Measurements from ENCODE around the gene SOX13. TPM values are rescaled to one million over a fixed set of nuclear protein-coding genes. Genes with fewer than 3 reads are reported as not detected.

The SOX13 gene
- total and polyA plus RNA-seq, 2 of the 4 experiments (the other 2 are of a cell fraction): 0.54 to 3.5 TPM

DNA sequence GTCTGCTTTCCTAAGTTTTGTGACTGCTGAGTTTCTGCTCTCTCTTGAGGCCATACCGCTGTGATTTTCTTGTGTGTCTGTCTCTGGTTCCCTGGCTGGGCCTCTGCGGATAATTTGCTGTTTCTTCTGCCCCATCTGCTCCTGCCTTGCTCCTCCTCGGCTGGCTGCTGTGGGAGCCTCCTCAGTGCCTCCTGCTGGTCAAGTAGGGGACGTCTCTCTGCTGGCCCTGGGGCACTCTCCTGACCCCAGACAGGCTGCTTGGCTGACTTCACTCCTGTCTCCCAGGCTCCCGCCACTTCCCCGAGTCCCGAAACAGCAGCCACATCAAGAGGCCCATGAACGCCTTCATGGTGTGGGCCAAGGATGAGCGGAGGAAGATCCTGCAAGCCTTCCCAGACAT lies 50.5 kb downstream of the SOX13 start:
- Histone ChIP-seq H2BK15ac (ENCODE audit: low read depth, low read length) (no peak overlapping the region), H3K9me1 (ENCODE audit: insufficient read depth, low read length) (no peaks in the 10 kb centered on the region), H4K5ac (ENCODE audit: low read depth, low read length) (no peak overlapping the region), H4K20me1 (ENCODE audit: insufficient read depth, low read length) (no peaks in the 10 kb centered on the region), H3K9ac (ENCODE audit: low read depth, low read length) (no peak overlapping the region), H3K4me3 (ENCODE audit: insufficient read depth, low read depth, low read length) (no peak overlapping the region), H2BK120ac (ENCODE audit: low read depth, low read length) (no peak overlapping the region), H3K27ac (ENCODE audit: insufficient read depth, low read length) (no peak overlapping the region), H2BK5ac (ENCODE audit: low read depth, low read length, poor library complexity, severe bottlenecking) (no peak overlapping the region), H4K91ac (ENCODE audit: insufficient read depth, low read depth, low read length) (no peak overlapping the region), H4K8ac (ENCODE audit: low read depth in 2 of 2, low read length in 2 of 2) (no peak overlapping the region), H3K9me3 (ENCODE audit: control insufficient read depth, insufficient read depth, low read length) (no peaks in the 10 kb centered on the region), H3K27me3 (ENCODE audit: control insufficient read depth, insufficient read depth, low read length) (no peaks in the 10 kb centered on the region), H3K4me2 (ENCODE audit: low read depth, low read length) (no peak overlapping the region), H2AK9ac (replicated peaks; ENCODE audit: low read depth, low read length, poor library complexity) (no peak overlapping the region), H3K4ac (ENCODE audit: low read depth, low read length) (no peak overlapping the region), H3K23ac (ENCODE audit: low read depth, low read length) (no peak overlapping the region), H2AFZ (replicated peaks; ENCODE audit: low read length, poor library complexity) (no peak overlapping the region), H2BK20ac (ENCODE audit: low read depth, low read length) (no peak overlapping the region), H3K18ac (ENCODE audit: low read depth, low read length) (no peak overlapping the region), H3K36me3 (ENCODE audit: control insufficient read depth, insufficient read depth, low read length) (peaks cover 9% of the 10 kb centered on the region), H2AK5ac (ENCODE audit: low read depth, low read length) (no peak overlapping the region), H3K56ac (ENCODE audit: extremely low read depth, insufficient read depth, low read length) (no peak overlapping the region), H3K4me1 (ENCODE audit: control insufficient read depth, insufficient read depth, low read length) (peaks cover 4% of the 10 kb centered on the region; the same call in 1 of the 2 replicates), H3K79me1 (ENCODE audit: low read depth in 1 of 2, low read length in 2 of 2) (no peaks in the 10 kb centered on the region), H3K14ac (replicated peaks; ENCODE audit: low read depth, low read length) (no peak overlapping the region)
- dilution Hi-C loops (cut with HindIII; ENCODE audit: low sequenced_read_pairs, unreplicated experiment): no loop called here
- in situ Hi-C loops (cut with MboI; ENCODE audit: low sequenced_read_pairs): no loop called here
- no TSS peak for BruUV-seq (replicated peaks)
- intact Hi-C loops (cut with micrococcal nuclease): no loop called here
- CTCF ChIA-PET: no interaction called here
- TF ChIP-seq BHLHE40 (IDR thresholded peaks at IDR 0.05; ENCODE audit: low read depth, low read length) (no peak), RAD21 (IDR thresholded peaks at IDR 0.05; ENCODE audit: low read length) (peak; percentile 42), SMC3 (IDR thresholded peaks at IDR 0.05; ENCODE audit: low read depth, low read length) (peak; percentile 40; the same call in 1 of the 2 replicates)
- TF ChIP-seq, protein P1, sequence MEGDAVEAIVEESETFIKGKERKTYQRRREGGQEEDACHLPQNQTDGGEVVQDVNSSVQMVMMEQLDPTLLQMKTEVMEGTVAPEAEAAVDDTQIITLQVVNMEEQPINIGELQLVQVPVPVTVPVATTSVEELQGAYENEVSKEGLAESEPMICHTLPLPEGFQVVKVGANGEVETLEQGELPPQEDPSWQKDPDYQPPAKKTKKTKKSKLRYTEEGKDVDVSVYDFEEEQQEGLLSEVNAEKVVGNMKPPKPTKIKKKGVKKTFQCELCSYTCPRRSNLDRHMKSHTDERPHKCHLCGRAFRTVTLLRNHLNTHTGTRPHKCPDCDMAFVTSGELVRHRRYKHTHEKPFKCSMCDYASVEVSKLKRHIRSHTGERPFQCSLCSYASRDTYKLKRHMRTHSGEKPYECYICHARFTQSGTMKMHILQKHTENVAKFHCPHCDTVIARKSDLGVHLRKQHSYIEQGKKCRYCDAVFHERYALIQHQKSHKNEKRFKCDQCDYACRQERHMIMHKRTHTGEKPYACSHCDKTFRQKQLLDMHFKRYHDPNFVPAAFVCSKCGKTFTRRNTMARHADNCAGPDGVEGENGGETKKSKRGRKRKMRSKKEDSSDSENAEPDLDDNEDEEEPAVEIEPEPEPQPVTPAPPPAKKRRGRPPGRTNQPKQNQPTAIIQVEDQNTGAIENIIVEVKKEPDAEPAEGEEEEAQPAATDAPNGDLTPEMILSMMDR (conservative IDR thresholded peaks at IDR 0.05; ENCODE audit: low read depth, low read length): peak; percentile 38
- TF ChIP-seq, protein P2, sequence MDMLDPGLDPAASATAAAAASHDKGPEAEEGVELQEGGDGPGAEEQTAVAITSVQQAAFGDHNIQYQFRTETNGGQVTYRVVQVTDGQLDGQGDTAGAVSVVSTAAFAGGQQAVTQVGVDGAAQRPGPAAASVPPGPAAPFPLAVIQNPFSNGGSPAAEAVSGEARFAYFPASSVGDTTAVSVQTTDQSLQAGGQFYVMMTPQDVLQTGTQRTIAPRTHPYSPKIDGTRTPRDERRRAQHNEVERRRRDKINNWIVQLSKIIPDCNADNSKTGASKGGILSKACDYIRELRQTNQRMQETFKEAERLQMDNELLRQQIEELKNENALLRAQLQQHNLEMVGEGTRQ (IDR thresholded peaks at IDR 0.05; ENCODE audit: low read depth, low read length): no peak
- 100% methylated on average over 1 of the region's 9 CpGs; no CpG with 5 or more reads in 1 of the 2 experiments for WGBS, 2 experiments (ENCODE audit: extremely low coverage in 2 of 2, insufficient read length in 1 of 2)
- ATAC-seq (ENCODE audit: low read depth) (no peak), DNase-seq (peak; percentile 7)
- POLR2A ChIA-PET (ENCODE audit: unreplicated experiment): no interaction called here
